Measurements from ENCODE around the gene HABP4. TPM values are rescaled to one million over a fixed set of nuclear protein-coding genes. Genes with fewer than 3 reads are reported as not detected.

The HABP4 gene
- total RNA-seq, 1 experiment from 2014 or later: 21.0 TPM

DNA sequence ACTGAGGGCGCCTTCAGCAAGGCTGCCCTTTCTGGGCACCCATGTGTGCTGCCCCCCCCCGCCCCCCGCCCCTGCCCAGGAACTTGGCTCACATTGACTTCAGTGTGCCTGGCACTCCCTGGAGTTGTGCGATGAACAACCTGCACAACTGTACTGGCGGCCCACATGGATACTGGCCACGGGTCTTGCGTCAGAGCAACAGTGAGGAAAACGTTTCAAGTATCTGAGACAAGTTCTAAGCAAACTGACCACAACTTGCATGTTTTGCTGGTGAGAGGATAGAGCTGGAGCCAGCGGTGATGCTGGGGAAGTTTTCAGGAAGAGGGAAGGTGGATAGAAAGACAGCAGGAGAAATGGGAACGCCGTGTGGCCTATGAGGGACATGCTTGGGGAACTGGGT, 45.4 kb downstream of the HABP4 start:
- no peaks in the 10 kb centered on the region for H3K79me2 ChIP-seq (ENCODE audit: insufficient read depth, low read length)
- no peak overlapping the region for H3K9ac ChIP-seq (ENCODE audit: low read length)
- H3K9me2 ChIP-seq (ENCODE audit: insufficient read depth): no peaks in the 10 kb centered on the region
- CTCF ChIA-PET: no interaction called here
- H4K20me1 ChIP-seq (ENCODE audit: insufficient read depth): no peaks in the 10 kb centered on the region
- TF ChIP-seq SIN3A (IDR thresholded peaks at IDR 0.05; ENCODE audit: low read depth) (no peak), EZH2phosphoT487 (IDR thresholded peaks at IDR 0.05; ENCODE audit: borderline replicate concordance) (no peak), RAD21 (IDR thresholded peaks at IDR 0.05; ENCODE audit: low read depth) (no peak), YY1 (IDR thresholded peaks at IDR 0.05; ENCODE audit: extremely low read depth, insufficient replicate concordance, low read depth, low read length) (no peak), SRF (IDR thresholded peaks at IDR 0.05; ENCODE audit: low read depth) (no peak), SP1 (IDR thresholded peaks at IDR 0.05; ENCODE audit: low read depth) (no peak)
- peaks cover 12 to 20% of the 10 kb centered on the region in 2 experiments for H3K4me1 ChIP-seq (ENCODE audit: control insufficient read depth in 1 of 2, insufficient read depth in 2 of 2, low read length in 2 of 2)
- RAD21 ChIA-PET (ENCODE audit: low non-redundant PET in 1 of 2, low total read pairs in 2 of 2, uncharacterized antibody in 2 of 2, unreplicated experiment in 2 of 2): interaction anchor here in 1 of 2 experiments (0.6 kb wide), 1 partner anchor 106 kb away, joined by 3 read pairs; no protein-coding TSS in a partner anchor
- H2AFZ ChIP-seq (ENCODE audit: low read depth, low read length, poor library complexity, severe bottlenecking): no peak overlapping the region
- no peaks in the 10 kb centered on the region for H3K27me3 ChIP-seq (ENCODE audit: insufficient read depth, low read length)
- DNase-seq (ENCODE audit: low read depth, low spot score) (no peak), ATAC-seq (no peak)
- H3K9me3 ChIP-seq (ENCODE audit: control insufficient read depth in 1 of 2, insufficient read depth in 1 of 2, low read depth in 1 of 2, low read length in 2 of 2): no peaks in the 10 kb centered on the region
- no TSS peak for BruUV-seq (replicated peaks)
- no peak overlapping the region for H3K4me3 ChIP-seq (replicated peaks in 1 of 2; ENCODE audit: low read depth in 1 of 2, low read length in 2 of 2)
- intact Hi-C loops (cut with micrococcal nuclease): no loop called here
- H3K4me2 ChIP-seq (ENCODE audit: low read length): no peak overlapping the region
- POLR2A ChIA-PET: no interaction called here
- no peak overlapping the region for H3K27ac ChIP-seq (ENCODE audit: low read depth, low read length)
- H3K36me3 ChIP-seq (ENCODE audit: control insufficient read depth in 1 of 2, insufficient read depth in 2 of 2, low read length in 2 of 2): peaks cover 2 to 7% of the 10 kb centered on the region in 2 experiments; a peak in 2 of 4 replicates

DNA sequence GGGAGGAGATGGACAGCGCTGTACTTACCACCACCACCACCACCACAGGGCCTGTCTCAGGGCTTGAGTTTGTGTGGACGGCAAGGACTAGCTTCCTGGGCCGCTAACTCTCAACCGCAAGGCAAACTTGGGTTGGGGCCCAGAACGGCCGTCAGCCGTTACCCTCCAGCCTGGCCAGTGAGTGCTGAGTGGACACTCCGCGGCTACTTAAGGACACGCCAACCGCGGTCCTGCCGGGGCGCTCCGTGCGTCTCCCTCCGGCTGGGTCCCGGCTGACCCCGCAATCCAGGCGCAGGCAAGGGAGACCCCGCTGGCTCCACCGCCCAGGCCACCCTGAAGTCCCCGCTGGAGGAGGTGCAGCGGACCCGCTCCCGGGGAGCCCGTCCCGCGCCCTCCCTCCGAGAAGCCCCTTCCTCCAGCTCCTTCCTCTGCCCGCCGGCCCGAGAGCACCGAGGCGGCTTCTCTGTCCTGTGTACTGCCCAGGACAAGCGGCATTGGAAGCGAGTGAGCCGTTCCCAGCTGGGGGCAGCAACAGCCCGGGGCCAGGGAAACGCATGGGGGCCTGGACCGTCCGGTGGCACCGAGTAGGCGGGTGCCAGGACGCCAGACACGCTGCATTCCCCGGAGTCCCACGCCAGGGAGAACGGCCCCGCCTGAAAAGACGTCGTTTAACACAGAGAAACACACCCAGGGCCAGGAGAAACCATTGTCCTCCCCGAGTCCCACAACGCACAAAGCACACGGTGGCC, 46.6 kb downstream of the HABP4 start:
- ChIA-PET CTCF (no interaction called here), RAD21 (ENCODE audit: low non-redundant PET in 1 of 2, low total read pairs in 2 of 2, uncharacterized antibody in 2 of 2, unreplicated experiment in 2 of 2) (no interaction called here), POLR2A (no interaction called here)
- Histone ChIP-seq H3K9me2 (ENCODE audit: insufficient read depth) (no peaks in the 10 kb centered on the region), H3K9me3 (ENCODE audit: control insufficient read depth in 1 of 2, insufficient read depth in 1 of 2, low read depth in 1 of 2, low read length in 2 of 2) (no peaks in the 10 kb centered on the region), H3K27me3 (ENCODE audit: insufficient read depth, low read length) (no peaks in the 10 kb centered on the region), H3K4me1 (ENCODE audit: control insufficient read depth in 1 of 2, insufficient read depth in 2 of 2, low read length in 2 of 2) (peaks cover 5 to 8% of the 10 kb centered on the region in 2 experiments; a peak in 3 of 4 replicates), H3K9ac (ENCODE audit: low read length) (no peak overlapping the region), H3K27ac (ENCODE audit: low read depth, low read length) (no peak overlapping the region), H3K4me3 (replicated peaks in 1 of 2; ENCODE audit: low read depth in 1 of 2, low read length in 2 of 2) (no peak overlapping the region), H4K20me1 (ENCODE audit: insufficient read depth) (no peaks in the 10 kb centered on the region), H2AFZ (ENCODE audit: low read depth, low read length, poor library complexity, severe bottlenecking) (no peak overlapping the region), H3K4me2 (ENCODE audit: low read length) (no peak overlapping the region), H3K36me3 (ENCODE audit: control insufficient read depth in 1 of 2, insufficient read depth in 2 of 2, low read length in 2 of 2) (peaks cover 0 to 2% of the 10 kb centered on the region in 2 experiments; a peak in 1 of 4 replicates), H3K79me2 (ENCODE audit: insufficient read depth, low read length) (no peaks in the 10 kb centered on the region)
- DNase-seq (ENCODE audit: low read depth, low spot score) (no peak), ATAC-seq (no peak)
- no TSS peak for BruUV-seq (replicated peaks)
- intact Hi-C loops (cut with micrococcal nuclease): no loop called here
- TF ChIP-seq EZH2phosphoT487 (IDR thresholded peaks at IDR 0.05; ENCODE audit: borderline replicate concordance) (no peak), EGR1 (IDR thresholded peaks at IDR 0.05; ENCODE audit: low read depth) (no peak), CBX3 (IDR thresholded peaks at IDR 0.05; ENCODE audit: low read depth) (no peak), RAD21 (IDR thresholded peaks at IDR 0.05; ENCODE audit: low read depth) (no peak), SP1 (IDR thresholded peaks at IDR 0.05; ENCODE audit: low read depth) (no peak), CEBPB (IDR thresholded peaks at IDR 0.05; ENCODE audit: low read depth) (no peak), JUND (IDR thresholded peaks at IDR 0.05) (no peak), YY1 (IDR thresholded peaks at IDR 0.05; ENCODE audit: extremely low read depth, insufficient replicate concordance, low read depth, low read length) (no peak), TCF7L2 (IDR thresholded peaks at IDR 0.05; ENCODE audit: borderline replicate concordance, extremely low read depth, insufficient read depth, insufficient read length) (no peak), ZFX (IDR thresholded peaks at IDR 0.05) (no peak), FOSL1 (IDR thresholded peaks at IDR 0.05; ENCODE audit: low read depth) (no peak)
- TF ChIP-seq, protein P1, sequence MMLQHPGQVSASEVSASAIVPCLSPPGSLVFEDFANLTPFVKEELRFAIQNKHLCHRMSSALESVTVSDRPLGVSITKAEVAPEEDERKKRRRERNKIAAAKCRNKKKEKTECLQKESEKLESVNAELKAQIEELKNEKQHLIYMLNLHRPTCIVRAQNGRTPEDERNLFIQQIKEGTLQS (IDR thresholded peaks at IDR 0.05): no peak
- TF ChIP-seq, protein P2, sequence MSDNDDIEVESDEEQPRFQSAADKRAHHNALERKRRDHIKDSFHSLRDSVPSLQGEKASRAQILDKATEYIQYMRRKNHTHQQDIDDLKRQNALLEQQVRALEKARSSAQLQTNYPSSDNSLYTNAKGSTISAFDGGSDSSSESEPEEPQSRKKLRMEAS (IDR thresholded peaks at IDR 0.05): no peak
- TF ChIP-seq, protein P3, sequence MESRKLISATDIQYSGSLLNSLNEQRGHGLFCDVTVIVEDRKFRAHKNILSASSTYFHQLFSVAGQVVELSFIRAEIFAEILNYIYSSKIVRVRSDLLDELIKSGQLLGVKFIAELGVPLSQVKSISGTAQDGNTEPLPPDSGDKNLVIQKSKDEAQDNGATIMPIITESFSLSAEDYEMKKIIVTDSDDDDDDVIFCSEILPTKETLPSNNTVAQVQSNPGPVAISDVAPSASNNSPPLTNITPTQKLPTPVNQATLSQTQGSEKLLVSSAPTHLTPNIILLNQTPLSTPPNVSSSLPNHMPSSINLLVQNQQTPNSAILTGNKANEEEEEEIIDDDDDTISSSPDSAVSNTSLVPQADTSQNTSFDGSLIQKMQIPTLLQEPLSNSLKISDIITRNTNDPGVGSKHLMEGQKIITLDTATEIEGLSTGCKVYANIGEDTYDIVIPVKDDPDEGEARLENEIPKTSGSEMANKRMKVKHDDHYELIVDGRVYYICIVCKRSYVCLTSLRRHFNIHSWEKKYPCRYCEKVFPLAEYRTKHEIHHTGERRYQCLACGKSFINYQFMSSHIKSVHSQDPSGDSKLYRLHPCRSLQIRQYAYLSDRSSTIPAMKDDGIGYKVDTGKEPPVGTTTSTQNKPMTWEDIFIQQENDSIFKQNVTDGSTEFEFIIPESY (IDR thresholded peaks at IDR 0.05; ENCODE audit: extremely low read depth, insufficient replicate concordance, low read length): no peak

All from HCT116 (cell line).